ENCODE measurements around the gene BANK1. TPM values are rescaled to one million over a fixed set of nuclear protein-coding genes. Genes with fewer than 3 reads are reported as not detected.

BANK1 gene
- total and polyA plus RNA-seq, 2 of the 8 experiments (the other 6 are each of a cell fraction or from before 2014, with no cell fraction given) = 0.59 to 0.93 TPM

GRCh38 chr4:101807351-101807750, 16.8 kb downstream of the BANK1 start (continued):
- TF ChIP-seq RBBP5 (IDR thresholded peaks at IDR 0.05; ENCODE audit: borderline replicate concordance, low read depth, low read length) (no peak), POU5F1 (IDR thresholded peaks at IDR 0.05; ENCODE audit: low read depth, low read length) (no peak), TCF12 (IDR thresholded peaks at IDR 0.05; ENCODE audit: low read depth, low read length) (no peak), EP300 (IDR thresholded peaks at IDR 0.05; ENCODE audit: borderline replicate concordance in 1 of 2, low read depth in 2 of 2, low read length in 2 of 2) (no peak), RFX5 (IDR thresholded peaks at IDR 0.05; ENCODE audit: borderline replicate concordance, low read depth, low read length) (no peak), EGR1 (IDR thresholded peaks at IDR 0.05; ENCODE audit: borderline replicate concordance, low read depth, low read length) (no peak)
